Smooth muscle cell (in vitro differentiated cells): ENCODE results near the gene C1orf174. TPM values are rescaled to one million over a fixed set of nuclear protein-coding genes. Genes with fewer than 3 reads are reported as not detected.

Experiments used
- DNase-seq: peaks from one replicate; lab custom pipeline; 2025; ENCODE audit not compliant: unreplicated experiment; lab: John Stamatoyannopoulos, UW
- H2AFZ ChIP-seq: fragments of 200-600 bp; sonication (generic); 2 replicates; pipeline ENCODE4 v1.6.0; 2016; ENCODE audit warnings: antibody characterized with exemption, low read depth, mild to moderate bottlenecking
- H3F3A ChIP-seq: fragments of 200-600 bp; sonication (generic); 2 replicates; pipeline ENCODE4 v1.6.0; 2017; ENCODE audit warnings: antibody characterized with exemption, low read depth
- H3K27ac ChIP-seq: fragments of 200-600 bp; sonication (generic); 2 replicates; pipeline ENCODE4 v1.5.1; 2016; ENCODE audit warnings: low read depth, mild to moderate bottlenecking
- H3K27me3 ChIP-seq: fragments of 200-600 bp; sonication (generic); 2 replicates; pipeline ENCODE4 v1.6.1; 2016; ENCODE audit warnings: low read depth, mild to moderate bottlenecking
- H3K36me3 ChIP-seq: fragments of 200-600 bp; sonication (generic); 2 replicates; pipeline ENCODE4 v1.5.1; 2016; ENCODE audit warnings: low read depth
- H3K4me1 ChIP-seq: fragments of 200-600 bp; sonication (generic); 2 replicates; pipeline ENCODE4 v1.5.1; 2016; ENCODE audit warnings: low read depth
- H3K4me2 ChIP-seq: fragments of 200-600 bp; sonication (generic); 2 replicates; pipeline ENCODE4 v1.6.0; 2016; ENCODE audit warnings: mild to moderate bottlenecking
- H3K4me3 ChIP-seq: fragments of 200-600 bp; sonication (generic); 2 replicates; pipeline ENCODE4 v1.5.1; 2016; ENCODE audit warnings: mild to moderate bottlenecking
- H3K79me2 ChIP-seq: fragments of 200-600 bp; sonication (generic); 2 replicates; pipeline ENCODE4 v1.6.0; 2016; ENCODE audit warnings: low read depth, mild to moderate bottlenecking
- H3K9ac ChIP-seq: fragments of 200-600 bp; sonication (generic); 2 replicates; pipeline ENCODE4 v1.6.0; 2016; ENCODE audit warnings: low read depth
- H3K9me3 ChIP-seq: fragments of 200-600 bp; sonication (generic); replicated peaks from 2 replicates; pipeline ENCODE4 v1.5.1; 2016; ENCODE audit warnings: low read depth
- H4K20me1 ChIP-seq: fragments of 200-600 bp; sonication (generic); 2 replicates; pipeline ENCODE4 v1.6.0; 2016; ENCODE audit warnings: low read depth
- CTCF ChIP-seq: fragments of 200-600 bp; sonication (generic); IDR thresholded peaks from 2 replicates; pipeline ENCODE4 v1.5.1; 2017; ENCODE audit warnings: borderline replicate concordance, mild to moderate bottlenecking, antibody characterized with exemption; ENCODE audit not compliant: insufficient read depth, poor library complexity, severe bottlenecking
- WGBS: methylation state at CpG from one replicate; pipeline ENCODE4 v1.1.7; 2016; ENCODE audit warnings: low lambda C conversion rate; 5-methylcytosine and 5-hydroxymethylcytosine counted together
- polyA plus RNA-seq: library from polyadenylated mRNA; unstranded; fragments of >200 nt; fragmentation: Nextera tagmentation; extraction: Ambion mirVana; gene quantifications from 2 replicates; pipeline ENCODE4 v1.2.1, GENCODE V29; 2016
- total RNA-seq: library from RNA; depleted of rRNA; stranded (reverse); fragments of >200 nt; gene quantifications from 2 replicates; pipeline ENCODE4 v1.2.3, GENCODE V29; 2014

Gene C1orf174
- total and polyA plus RNA-seq, 2 experiments from 2014 or later: 26.0 to 32.5 TPM

DNA sequence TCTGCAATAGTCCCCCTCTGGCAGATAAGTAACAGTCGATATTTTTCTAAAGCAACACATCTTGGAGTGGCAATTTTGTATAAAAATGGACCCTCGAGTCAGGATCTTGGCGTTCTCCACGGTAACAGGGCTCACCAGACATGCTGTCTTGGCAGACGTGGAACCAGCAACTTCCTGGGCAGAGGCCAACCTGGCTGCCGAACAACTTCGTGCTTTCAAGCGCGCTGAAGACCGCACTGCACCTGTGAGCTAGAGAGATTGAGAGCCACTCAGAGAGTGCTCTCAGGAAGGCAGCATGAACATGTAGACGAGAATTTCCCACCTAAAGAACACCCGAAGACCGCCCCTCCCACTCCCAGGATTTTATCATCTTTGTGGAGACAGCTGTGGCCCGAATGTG is 7.3 kb downstream of the C1orf174 start:
- Histone ChIP-seq H3F3A (no peaks in the 10 kb centered on the region), H3K27ac (no peak overlapping the region), H2AFZ (no peak overlapping the region), H3K4me1 (no peaks in the 10 kb centered on the region), H3K27me3 (no peaks in the 10 kb centered on the region), H3K4me2 (no peak overlapping the region), H3K9ac (no peak overlapping the region), H3K36me3 (no peaks in the 10 kb centered on the region), H3K79me2 (peaks cover 45% of the 10 kb centered on the region), H3K4me3 (no peak overlapping the region), H3K9me3 (no peaks in the 10 kb centered on the region), H4K20me1 (peaks cover 57% of the 10 kb centered on the region)
- 98% methylated on average over 14 of the region's 14 CpGs for WGBS
- no peak for TF ChIP-seq CTCF
- DNase-seq: no peak

DNA sequence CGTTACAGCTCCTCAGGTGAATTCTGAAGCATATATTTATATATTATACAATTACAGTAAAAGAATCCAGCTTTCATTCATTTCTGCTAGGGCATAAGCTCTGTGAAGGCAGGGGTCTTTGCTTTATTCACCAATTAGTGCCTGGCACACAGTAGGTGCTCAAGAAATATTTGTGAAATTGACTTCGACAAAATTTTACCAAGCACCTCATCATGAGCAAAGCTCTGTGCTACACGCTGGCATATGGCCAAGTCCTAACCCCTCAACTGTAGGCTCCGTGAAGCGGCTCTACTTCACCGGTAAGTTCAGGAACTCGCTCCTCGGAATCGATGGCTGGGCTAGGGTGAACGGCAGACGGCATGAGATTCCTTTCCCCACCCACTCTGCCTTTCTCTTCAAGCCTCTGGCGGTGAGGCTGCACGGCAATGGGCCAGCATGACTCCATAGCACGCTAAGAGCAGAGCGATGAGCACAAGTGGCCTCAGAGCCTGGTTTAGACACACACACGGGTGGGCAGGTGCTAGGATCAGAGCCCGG is 8.7 kb downstream of the C1orf174 start:
- DNase-seq: no peak
- no peak for TF ChIP-seq CTCF
- no peaks in the 10 kb centered on the region for H3F3A ChIP-seq
- H3K9me3 ChIP-seq: no peaks in the 10 kb centered on the region
- H3K4me2 ChIP-seq: no peak overlapping the region
- H3K27ac ChIP-seq: no peak overlapping the region
- H4K20me1 ChIP-seq: peaks cover 44% of the 10 kb centered on the region
- WGBS: 99% methylated on average over 16 of the region's 17 CpGs
- H3K27me3 ChIP-seq: no peaks in the 10 kb centered on the region
- H3K9ac ChIP-seq: no peak overlapping the region
- no peak overlapping the region for H3K4me3 ChIP-seq
- no peaks in the 10 kb centered on the region for H3K36me3 ChIP-seq
- no peak overlapping the region for H2AFZ ChIP-seq
- no peaks in the 10 kb centered on the region for H3K4me1 ChIP-seq
- H3K79me2 ChIP-seq: peaks cover 32% of the 10 kb centered on the region

- no peak for TF ChIP-seq CTCF
- WGBS: 93% methylated on average over 26 of the region's 26 CpGs
- Histone ChIP-seq H3K4me3 (no peak overlapping the region), H3K4me1 (no peaks in the 10 kb centered on the region), H3K27me3 (no peaks in the 10 kb centered on the region), H4K20me1 (peaks cover 36% of the 10 kb centered on the region), H3K9ac (no peak overlapping the region), H3K4me2 (no peak overlapping the region), H3F3A (no peaks in the 10 kb centered on the region), H3K79me2 (peaks cover 24% of the 10 kb centered on the region), H3K9me3 (no peaks in the 10 kb centered on the region), H3K36me3 (no peaks in the 10 kb centered on the region), H2AFZ (no peak overlapping the region), H3K27ac (no peak overlapping the region)
- DNase-seq: no peak
These were observed 9.4 kb downstream of the C1orf174 start for GRCh38 chr1:3890389-3891328.

- peaks cover 29% of the 10 kb centered on the region for H4K20me1 ChIP-seq
- WGBS: 96% methylated on average over 14 of the region's 14 CpGs
These were observed 10.1 kb downstream of the C1orf174 start for GRCh38 chr1:3889936-3890335.

More at GRCh38 chr1:3889936-3890335, 10.1 kb downstream of the C1orf174 start:
- H3K27ac ChIP-seq: no peak overlapping the region
- no peak overlapping the region for H2AFZ ChIP-seq
- H3K4me1 ChIP-seq: no peaks in the 10 kb centered on the region
- H3K9me3 ChIP-seq: no peaks in the 10 kb centered on the region
- H3K27me3 ChIP-seq: no peaks in the 10 kb centered on the region
- H3K4me3 ChIP-seq: no peak overlapping the region
- no peak for TF ChIP-seq CTCF
- H3K36me3 ChIP-seq: no peaks in the 10 kb centered on the region
- H3F3A ChIP-seq: no peaks in the 10 kb centered on the region
- H3K4me2 ChIP-seq: no peak overlapping the region
- H3K79me2 ChIP-seq: peaks cover 19% of the 10 kb centered on the region
- H3K9ac ChIP-seq: no peak overlapping the region
- no peak for DNase-seq
